ENCODE measurements around the gene FBXL19. TPM values are rescaled to one million over a fixed set of nuclear protein-coding genes. Genes with fewer than 3 reads are reported as not detected.
A peak's percentile ranks its signal among the peaks of the same experiment; 100 is the strongest.

FBXL19 gene
- polyA plus RNA-seq, 1 of the 3 experiments (the other 2 are of a cell fraction), result 20.6 TPM

DNA sequence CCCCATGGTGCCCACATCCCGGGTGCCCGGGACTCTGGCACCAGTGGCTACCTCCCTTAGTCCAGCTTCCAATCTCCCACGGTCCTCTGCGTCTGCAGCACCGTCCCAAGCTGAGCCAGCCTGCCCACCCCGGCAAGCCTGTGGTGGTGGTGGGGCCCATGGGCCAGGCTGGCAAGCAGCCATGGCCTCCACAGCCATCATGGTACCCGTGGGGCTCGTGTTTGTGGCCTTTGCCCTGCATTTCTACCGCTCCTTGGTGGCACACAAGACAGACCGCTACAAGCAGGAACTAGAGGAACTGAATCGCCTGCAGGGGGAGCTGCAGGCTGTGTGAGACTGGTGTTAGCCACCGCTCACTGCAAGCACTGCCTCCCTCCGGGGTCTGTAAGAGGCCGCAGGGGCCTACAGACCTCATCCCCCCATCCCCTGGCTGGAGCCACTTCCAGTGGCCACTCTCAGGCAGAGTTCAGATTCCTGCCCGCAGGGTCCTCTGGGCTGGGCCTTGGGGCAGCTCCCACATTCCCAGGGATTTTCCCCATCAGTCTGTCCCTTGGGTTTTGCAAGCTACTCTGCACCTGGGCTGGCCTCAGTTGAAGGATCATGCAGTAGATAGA, 30.2 kb downstream of the FBXL19 start:
- Histone ChIP-seq H3K36me3 (replicated peaks in 1 of 2; ENCODE audit: control insufficient read depth in 1 of 2, insufficient read depth in 2 of 2, low read length in 1 of 2) (no peaks in the 10 kb centered on the region), H3K9me3 (no peaks in the 10 kb centered on the region), H2AFZ (ENCODE audit: low read depth) (no peak overlapping the region), H3K4me1 (ENCODE audit: control insufficient read depth in 1 of 2, insufficient read depth in 2 of 2, low read depth in 1 of 2, low read length in 1 of 2) (peaks cover 0 to 32% of the 10 kb centered on the region in 2 experiments; a peak in 1 of 4 replicates), H3K79me2 (ENCODE audit: insufficient read depth) (peaks cover 15% of the 10 kb centered on the region), H4K20me1 (ENCODE audit: insufficient read depth) (no peaks in the 10 kb centered on the region; the same call in 1 of the 2 replicates), H3K4me2 (no peak overlapping the region), H3K27ac (ENCODE audit: low read depth in 2 of 2, low read length in 1 of 2) (peak overlapping the region; percentile 23 to 41; a peak in 3 of 4 replicates), H3K9ac (no peak overlapping the region), H3F3A (replicated peaks; ENCODE audit: insufficient read depth) (peaks cover 61% of the 10 kb centered on the region), H3K27me3 (ENCODE audit: insufficient read depth) (no peaks in the 10 kb centered on the region), H3K9me2 (no peaks in the 10 kb centered on the region), H3K4me3 (ENCODE audit: low read depth in 2 of 2, low read length in 1 of 2) (no peak overlapping the region)
- WGBS (ENCODE audit: low lambda C conversion rate), result 39% methylated on average over 13 of the region's 15 CpGs
- ChIA-PET CTCF (interaction anchor here (0.7 to 6.4 kb wide), 26 partner anchors 9 to 507 kb away, joined by 3 to 45 read pairs (median 3); partner anchors contain the start of genes KAT8 and ZNF843), POLR2A (interaction anchor here (0.9 kb wide), 1 partner anchor 9 kb away, joined by 3 read pairs; no protein-coding TSS in a partner anchor)
- peak; percentile 55 for TF ChIP-seq ELF1 (IDR thresholded peaks at IDR 0.05)
- TF ChIP-seq RAD21 (IDR thresholded peaks at IDR 0.05; ENCODE audit: low read length), result peak; percentile 70
- TF ChIP-seq CHD2 (IDR thresholded peaks at IDR 0.05; ENCODE audit: low read length, partially characterized antibody), result peak; percentile 31
- TF ChIP-seq EZH2phosphoT487 (IDR thresholded peaks at IDR 0.05; ENCODE audit: borderline replicate concordance, low read depth), result no peak
- TF ChIP-seq, protein P1, sequence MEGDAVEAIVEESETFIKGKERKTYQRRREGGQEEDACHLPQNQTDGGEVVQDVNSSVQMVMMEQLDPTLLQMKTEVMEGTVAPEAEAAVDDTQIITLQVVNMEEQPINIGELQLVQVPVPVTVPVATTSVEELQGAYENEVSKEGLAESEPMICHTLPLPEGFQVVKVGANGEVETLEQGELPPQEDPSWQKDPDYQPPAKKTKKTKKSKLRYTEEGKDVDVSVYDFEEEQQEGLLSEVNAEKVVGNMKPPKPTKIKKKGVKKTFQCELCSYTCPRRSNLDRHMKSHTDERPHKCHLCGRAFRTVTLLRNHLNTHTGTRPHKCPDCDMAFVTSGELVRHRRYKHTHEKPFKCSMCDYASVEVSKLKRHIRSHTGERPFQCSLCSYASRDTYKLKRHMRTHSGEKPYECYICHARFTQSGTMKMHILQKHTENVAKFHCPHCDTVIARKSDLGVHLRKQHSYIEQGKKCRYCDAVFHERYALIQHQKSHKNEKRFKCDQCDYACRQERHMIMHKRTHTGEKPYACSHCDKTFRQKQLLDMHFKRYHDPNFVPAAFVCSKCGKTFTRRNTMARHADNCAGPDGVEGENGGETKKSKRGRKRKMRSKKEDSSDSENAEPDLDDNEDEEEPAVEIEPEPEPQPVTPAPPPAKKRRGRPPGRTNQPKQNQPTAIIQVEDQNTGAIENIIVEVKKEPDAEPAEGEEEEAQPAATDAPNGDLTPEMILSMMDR (IDR thresholded peaks at IDR 0.05), result peak; percentile 85
- TF ChIP-seq NRF1 (IDR thresholded peaks at IDR 0.05; ENCODE audit: low read depth, low read length), result peak; percentile 3; the same call in 1 of the 2 replicates
- TF ChIP-seq GABPA (IDR thresholded peaks at IDR 0.05; ENCODE audit: low read depth), result no peak
- DNase-seq, result peak; percentile 76

GRCh38 chr16:30954993-30955392, 31.6 kb downstream of the FBXL19 start:
- H3K79me2 ChIP-seq (ENCODE audit: insufficient read depth), result peaks cover 24% of the 10 kb centered on the region
- ChIA-PET POLR2A (no interaction called here), CTCF (interaction anchor here (1.7 to 6.4 kb wide), 5 partner anchors 10 to 75 kb away, joined by 5 to 45 read pairs (median 10); partner anchors contain the start of gene HSD3B7)
- H3K36me3 ChIP-seq (replicated peaks in 1 of 2; ENCODE audit: control insufficient read depth in 1 of 2, insufficient read depth in 2 of 2, low read length in 1 of 2), result peaks cover 11% of the 10 kb centered on the region in 2 experiments
- H3K27me3 ChIP-seq (ENCODE audit: insufficient read depth), result no peaks in the 10 kb centered on the region
- WGBS (ENCODE audit: low lambda C conversion rate), result 93% methylated on average over 8 of the region's 8 CpGs
- H2AFZ ChIP-seq (ENCODE audit: low read depth), result no peak overlapping the region
- no peak overlapping the region for H3K4me2 ChIP-seq
- no peak overlapping the region for H3K9ac ChIP-seq
- no peak for DNase-seq
- no peaks in the 10 kb centered on the region; the same call in 1 of the 2 replicates for H4K20me1 ChIP-seq (ENCODE audit: insufficient read depth)
- H3K9me3 ChIP-seq, result no peaks in the 10 kb centered on the region
- TF ChIP-seq NFIC (IDR thresholded peaks at IDR 0.05; ENCODE audit: borderline replicate concordance), result no peak
- no peak for TF ChIP-seq RCOR1 (IDR thresholded peaks at IDR 0.05; ENCODE audit: low read length)
- TF ChIP-seq TEAD4 (IDR thresholded peaks at IDR 0.05; ENCODE audit: borderline replicate concordance, insufficient read depth), result no peak
- TF ChIP-seq NRF1 (IDR thresholded peaks at IDR 0.05; ENCODE audit: low read depth, low read length), result no peak
- H3K9me2 ChIP-seq, result no peaks in the 10 kb centered on the region
- H3F3A ChIP-seq (replicated peaks; ENCODE audit: insufficient read depth), result peaks cover 56% of the 10 kb centered on the region
- no peak overlapping the region for H3K27ac ChIP-seq (ENCODE audit: low read depth in 2 of 2, low read length in 1 of 2)
- peaks cover 0 to 36% of the 10 kb centered on the region in 2 experiments; a peak in 1 of 4 replicates for H3K4me1 ChIP-seq (ENCODE audit: control insufficient read depth in 1 of 2, insufficient read depth in 2 of 2, low read depth in 1 of 2, low read length in 1 of 2)
- H3K4me3 ChIP-seq (ENCODE audit: low read depth in 2 of 2, low read length in 1 of 2), result no peak overlapping the region
